ENCODE data around the gene SNX4. TPM values are rescaled to one million over a fixed set of nuclear protein-coding genes. Genes with fewer than 3 reads are reported as not detected.

The SNX4 gene
- total RNA-seq (2022; extraction: Qiagen RNA extraction; ENCODE audit: low read depth) = 18.0 to 27.1 TPM (median 21.9 TPM) in 5 replicates

GRCh38 chr3:125519678-125520562 lies at the start of gene SNX4:
TSS of gene SNX4 (minus strand) at chr3:125520202. CDS start at chr3:125520172, 30 bp downstream.

Other genes with a start within 250 kb of the SNX4 start
- gene ZNF148, start 144.9 kb downstream of the SNX4 start, total RNA-seq (2022; extraction: Qiagen RNA extraction; ENCODE audit: low read depth) = 7.1 to 10.8 TPM (median 10.2 TPM) in 5 replicates
- 5.1 to 8.4 TPM (median 7.8 TPM) in 5 replicates for gene OSBPL11, start 75.3 kb upstream of the SNX4 start, total RNA-seq (2022; extraction: Qiagen RNA extraction; ENCODE audit: low read depth)